Ishikawa (cell line): ENCODE results near the gene PLA2G2F.

Experiments
- CEBPB ChIP-seq: IDR thresholded peaks from 2 replicates; pipeline ENCODE4 v1.6.1; 2012
- CREB1 ChIP-seq: IDR thresholded peaks from 2 replicates; pipeline ENCODE4 v1.6.1; 2012; ENCODE audit warnings: low read depth
- EGR1 ChIP-seq: IDR thresholded peaks from 2 replicates; pipeline ENCODE4 v1.6.1; 2012
- EP300 ChIP-seq: IDR thresholded peaks from 2 replicates; pipeline ENCODE4 v1.6.1; 2012; ENCODE audit warnings: borderline replicate concordance
- FOXM1 ChIP-seq: IDR thresholded peaks from 2 replicates; pipeline ENCODE4 v1.6.1; 2012; ENCODE audit warnings: low read depth, borderline replicate concordance
- MAX ChIP-seq: IDR thresholded peaks from 2 replicates; pipeline ENCODE4 v1.6.1; 2012
- NFIC ChIP-seq: IDR thresholded peaks from 2 replicates; pipeline ENCODE4 v1.6.1; 2012
- RAD21 ChIP-seq: IDR thresholded peaks from 2 replicates; pipeline ENCODE4 v1.6.1; 2012; ENCODE audit warnings: low read depth
- REST ChIP-seq: IDR thresholded peaks from 2 replicates; pipeline ENCODE4 v1.6.1; 2012; ENCODE audit warnings: low read depth, mild to moderate bottlenecking
- TAF1 ChIP-seq: IDR thresholded peaks from 2 replicates; pipeline ENCODE4 v1.6.1; 2012; ENCODE audit warnings: low read depth, mild to moderate bottlenecking
- TCF12 ChIP-seq: IDR thresholded peaks from 2 replicates; pipeline ENCODE4 v1.6.1; 2012; ENCODE audit warnings: low read depth
- TEAD4 ChIP-seq: IDR thresholded peaks from 2 replicates; pipeline ENCODE4 v1.6.1; 2012
- USF1 ChIP-seq: IDR thresholded peaks from 2 replicates; pipeline ENCODE4 v1.6.1; 2012
- YY1 ChIP-seq: IDR thresholded peaks from 2 replicates; pipeline ENCODE4 v1.6.1; 2012; ENCODE audit warnings: low read depth
- ZBTB7A ChIP-seq: IDR thresholded peaks from 2 replicates; pipeline ENCODE4 v1.6.1; 2012; ENCODE audit warnings: low read depth

The PLA2G2F gene

GRCh38 chr1:20126041-20126805, 12.9 kb upstream of the PLA2G2F start:
- TF ChIP-seq USF1, result no peak
- TF ChIP-seq REST, result no peak
- no peak for TF ChIP-seq EP300
- no peak for TF ChIP-seq TEAD4
- no peak for TF ChIP-seq NFIC
- no peak for TF ChIP-seq FOXM1
- TF ChIP-seq EGR1, result no peak

GRCh38 chr1:20126806-20127440, 12.2 kb upstream of the PLA2G2F start:
- TF ChIP-seq FOXM1, result no peak
- no peak for TF ChIP-seq YY1
- TF ChIP-seq ZBTB7A, result no peak
- no peak for TF ChIP-seq REST

- no peak for TF ChIP-seq MAX
- TF ChIP-seq REST, result no peak
- TF ChIP-seq ZBTB7A, result no peak
- no peak for TF ChIP-seq CREB1
- no peak for TF ChIP-seq YY1
- no peak for TF ChIP-seq RAD21
- TF ChIP-seq FOXM1, result no peak
- TF ChIP-seq EP300, result no peak
- TF ChIP-seq TCF12, result no peak
- TF ChIP-seq EGR1, result no peak
- no peak for TF ChIP-seq NFIC
- TF ChIP-seq TEAD4, result no peak
- TF ChIP-seq CEBPB, result no peak
- no peak for TF ChIP-seq USF1
- no peak for TF ChIP-seq TAF1
Measured at GRCh38 chr1:20134995-20135394, 4.1 kb upstream of the PLA2G2F start.

GRCh38 chr1:20136249-20136648, 2.9 kb upstream of the PLA2G2F start:
- TF ChIP-seq NFIC, result no peak

- TF ChIP-seq NFIC (no peak), REST (no peak), EGR1 (no peak), TEAD4 (no peak), YY1 (no peak), USF1 (no peak)
Measured at GRCh38 chr1:20137055-20137454, 2.1 kb upstream of the PLA2G2F start.
